HL-60 (cell line): ENCODE results near the gene PRDX1.

ENCODE experiments used
- DNase-seq, 2 experiments: peaks; one replicate each; pipeline ENCODE4 v3.0.0-alpha.2; 2010 to 2020; ENCODE audit warnings: low read depth in 1 of 2, low spot score in 1 of 2
- H3K27ac ChIP-seq: fragments of 250-450 bp; sonication (Bioruptor Pico); replicated peaks from 2 replicates; pipeline ENCODE4 v1.5.1; 2020; ENCODE audit warnings: mild to moderate bottlenecking, moderate library complexity
- H3K27me3 ChIP-seq: fragments of 250-450 bp; sonication (Bioruptor Pico); 2 replicates; pipeline ENCODE4 v1.5.1; 2021; ENCODE audit warnings: mild to moderate bottlenecking, moderate library complexity; ENCODE audit not compliant: insufficient read depth, poor library complexity, severe bottlenecking
- H3K4me3 ChIP-seq: replicated peaks from 2 replicates; pipeline ENCODE4 v1.5.1; 2011; ENCODE audit warnings: mild to moderate bottlenecking, control low read depth, low read length; ENCODE audit not compliant: insufficient read depth
- CTCF ChIP-seq: IDR thresholded peaks from one replicate; pipeline ENCODE4 v1.5.1; 2011; ENCODE audit warnings: low read length, control low read depth, inconsistent platforms; ENCODE audit not compliant: insufficient read depth
- GABPA ChIP-seq: IDR thresholded peaks from 2 replicates; pipeline ENCODE4 v1.6.1; 2012; ENCODE audit warnings: low read depth
- POLR2AphosphoS5 ChIP-seq: IDR thresholded peaks from 2 replicates; pipeline ENCODE4 v1.6.1; 2012; ENCODE audit warnings: low read depth
- SPI1 ChIP-seq: IDR thresholded peaks from 2 replicates; pipeline ENCODE4 v1.6.1; 2012; ENCODE audit warnings: low read depth, mild to moderate bottlenecking, borderline replicate concordance
- TF ChIP-seq, protein P1 (sequence below): IDR thresholded peaks from 2 replicates; pipeline ENCODE4 v1.6.1; 2012; ENCODE audit warnings: low read depth; ENCODE audit not compliant: insufficient replicate concordance

The PRDX1 gene

GRCh38 chr1:45545553-45546310 is 24.0 kb upstream of the PRDX1 start:
- Histone ChIP-seq H3K4me3 (no peak overlapping the region), H3K27ac (no peak overlapping the region), H3K27me3 (no peaks in the 10 kb centered on the region)
- TF ChIP-seq, protein P1, sequence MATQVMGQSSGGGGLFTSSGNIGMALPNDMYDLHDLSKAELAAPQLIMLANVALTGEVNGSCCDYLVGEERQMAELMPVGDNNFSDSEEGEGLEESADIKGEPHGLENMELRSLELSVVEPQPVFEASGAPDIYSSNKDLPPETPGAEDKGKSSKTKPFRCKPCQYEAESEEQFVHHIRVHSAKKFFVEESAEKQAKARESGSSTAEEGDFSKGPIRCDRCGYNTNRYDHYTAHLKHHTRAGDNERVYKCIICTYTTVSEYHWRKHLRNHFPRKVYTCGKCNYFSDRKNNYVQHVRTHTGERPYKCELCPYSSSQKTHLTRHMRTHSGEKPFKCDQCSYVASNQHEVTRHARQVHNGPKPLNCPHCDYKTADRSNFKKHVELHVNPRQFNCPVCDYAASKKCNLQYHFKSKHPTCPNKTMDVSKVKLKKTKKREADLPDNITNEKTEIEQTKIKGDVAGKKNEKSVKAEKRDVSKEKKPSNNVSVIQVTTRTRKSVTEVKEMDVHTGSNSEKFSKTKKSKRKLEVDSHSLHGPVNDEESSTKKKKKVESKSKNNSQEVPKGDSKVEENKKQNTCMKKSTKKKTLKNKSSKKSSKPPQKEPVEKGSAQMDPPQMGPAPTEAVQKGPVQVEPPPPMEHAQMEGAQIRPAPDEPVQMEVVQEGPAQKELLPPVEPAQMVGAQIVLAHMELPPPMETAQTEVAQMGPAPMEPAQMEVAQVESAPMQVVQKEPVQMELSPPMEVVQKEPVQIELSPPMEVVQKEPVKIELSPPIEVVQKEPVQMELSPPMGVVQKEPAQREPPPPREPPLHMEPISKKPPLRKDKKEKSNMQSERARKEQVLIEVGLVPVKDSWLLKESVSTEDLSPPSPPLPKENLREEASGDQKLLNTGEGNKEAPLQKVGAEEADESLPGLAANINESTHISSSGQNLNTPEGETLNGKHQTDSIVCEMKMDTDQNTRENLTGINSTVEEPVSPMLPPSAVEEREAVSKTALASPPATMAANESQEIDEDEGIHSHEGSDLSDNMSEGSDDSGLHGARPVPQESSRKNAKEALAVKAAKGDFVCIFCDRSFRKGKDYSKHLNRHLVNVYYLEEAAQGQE = no peak
- TF ChIP-seq SPI1 (no peak), CTCF (no peak), GABPA (no peak), POLR2AphosphoS5 (no peak)
- no peak for DNase-seq

GRCh38 chr1:45545019-45545493 is 23.4 kb upstream of the PRDX1 start:
- no peaks in the 10 kb centered on the region for H3K27me3 ChIP-seq
- no peak overlapping the region for H3K27ac ChIP-seq
- TF ChIP-seq CTCF (no peak), POLR2AphosphoS5 (no peak), SPI1 (no peak), GABPA (no peak)
- TF ChIP-seq, protein P1 = no peak
- no peak for DNase-seq
- H3K4me3 ChIP-seq = no peak overlapping the region

DNA sequence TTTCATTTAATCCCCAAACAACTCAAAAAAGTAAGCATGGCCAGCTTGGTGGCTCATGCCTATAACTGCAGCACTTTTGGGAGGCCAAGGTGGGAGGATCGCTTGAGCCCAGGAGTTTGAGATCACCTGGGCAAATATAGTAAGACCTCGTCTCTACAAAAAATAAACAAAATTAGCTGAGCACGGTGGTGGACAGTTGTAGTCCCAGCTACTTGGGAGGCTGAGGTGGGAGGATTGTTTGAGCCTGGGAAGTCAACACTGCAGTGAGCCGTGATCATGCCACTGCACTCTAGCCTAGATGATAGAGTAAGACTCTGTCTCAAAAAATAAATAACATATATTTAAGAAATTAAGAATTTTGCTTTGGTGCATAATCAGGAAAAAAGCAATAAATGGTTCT is 22.8 kb upstream of the PRDX1 start:
- Histone ChIP-seq H3K27ac (no peak overlapping the region), H3K4me3 (no peak overlapping the region), H3K27me3 (no peaks in the 10 kb centered on the region)
- no peak for TF ChIP-seq GABPA
- no peak for TF ChIP-seq CTCF
- no peak for TF ChIP-seq POLR2AphosphoS5
- TF ChIP-seq, protein P1 = no peak
- TF ChIP-seq SPI1 = no peak
- DNase-seq = no peak
